GM18508 (cell line): ENCODE data around the gene LANCL2.

ENCODE experiments used
- ATAC-seq: cut with Tn5 transposase; IDR thresholded peaks from one replicate; pipeline ENCODE4 v1.9.1; 2021; ENCODE audit warnings: moderate number of reproducible peaks; ENCODE audit not compliant: insufficient read depth, unreplicated experiment

Gene LANCL2

GRCh38 chr7:55432939-55433784, 68.0 kb downstream of the LANCL2 start:
- ATAC-seq = no peak

- ATAC-seq = no peak
Measured at GRCh38 chr7:55435466-55435865, 70.3 kb downstream of the LANCL2 start.

- ATAC-seq = no peak
Measured at GRCh38 chr7:55436457-55436856, 71.3 kb downstream of the LANCL2 start.

GRCh38 chr7:55437375-55437774, 72.2 kb downstream of the LANCL2 start:
- ATAC-seq = no peak

- ATAC-seq = no peak
Measured at GRCh38 chr7:55438085-55438756, 73.1 kb downstream of the LANCL2 start.

GRCh38 chr7:55438757-55439525, 73.8 kb downstream of the LANCL2 start:
- no peak for ATAC-seq

GRCh38 chr7:55439627-55440026, 74.5 kb downstream of the LANCL2 start:
- ATAC-seq = no peak

- ATAC-seq = no peak
Measured at GRCh38 chr7:55440040-55440690, 75.0 kb downstream of the LANCL2 start.

- ATAC-seq = no peak
Measured at GRCh38 chr7:55441002-55441401, 75.9 kb downstream of the LANCL2 start.

- no peak for ATAC-seq
Measured at GRCh38 chr7:55441774-55442522, 76.8 kb downstream of the LANCL2 start.

GRCh38 chr7:55444786-55445185, 79.6 kb downstream of the LANCL2 start:
- ATAC-seq = no peak

GRCh38 chr7:55448526-55448925, 83.4 kb downstream of the LANCL2 start:
- ATAC-seq = no peak

- no peak for ATAC-seq
Measured at GRCh38 chr7:55449205-55449991, 84.3 kb downstream of the LANCL2 start.

- ATAC-seq = no peak
Measured at GRCh38 chr7:55449992-55450535, 84.9 kb downstream of the LANCL2 start.

GRCh38 chr7:55452971-55453370, 87.8 kb downstream of the LANCL2 start:
- ATAC-seq = no peak

- no peak for ATAC-seq
Measured at GRCh38 chr7:55457801-55458200, 92.7 kb downstream of the LANCL2 start.

GRCh38 chr7:55458351-55458750, 93.2 kb downstream of the LANCL2 start:
- ATAC-seq = no peak

- no peak for ATAC-seq
Measured at GRCh38 chr7:55463686-55464262, 98.6 kb downstream of the LANCL2 start.
